Stimulated activated CD8-positive, alpha-beta memory T cell treated with anti-CD3 and anti-CD28 coated beads, Interleukin-15, amount 100 ng/mL, for 24 hours (primary cell): ENCODE data around the gene SVEP1.
"Not testable (repeated sequence)": the region's sequence is repeated elsewhere in the genome, so short reads cannot be mapped to it uniquely, and the experiment has no call there.

Experiments
- DNase-seq: peaks from one replicate; pipeline ENCODE4 v3.0.0-alpha.2; 2020; ENCODE audit warnings: low read depth

Gene SVEP1

DNA sequence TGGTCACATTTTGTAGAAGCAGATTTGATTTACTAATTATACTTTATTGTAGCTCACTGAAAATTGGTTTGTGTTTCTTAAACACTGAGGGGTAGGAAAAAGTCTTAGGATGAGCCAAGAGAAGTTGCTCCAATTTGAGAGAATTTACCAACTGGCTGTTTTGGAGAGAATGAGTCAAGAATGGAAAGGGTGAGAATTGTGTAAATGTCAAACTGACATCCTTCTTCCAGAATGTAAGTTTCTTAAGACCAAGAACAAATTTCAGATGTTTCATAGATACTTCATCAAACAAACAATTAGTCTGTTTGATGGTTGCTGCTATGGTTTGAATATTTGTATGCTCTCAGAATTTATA, 135.7 kb downstream of the SVEP1 start:
- DNase-seq: no peak

DNA sequence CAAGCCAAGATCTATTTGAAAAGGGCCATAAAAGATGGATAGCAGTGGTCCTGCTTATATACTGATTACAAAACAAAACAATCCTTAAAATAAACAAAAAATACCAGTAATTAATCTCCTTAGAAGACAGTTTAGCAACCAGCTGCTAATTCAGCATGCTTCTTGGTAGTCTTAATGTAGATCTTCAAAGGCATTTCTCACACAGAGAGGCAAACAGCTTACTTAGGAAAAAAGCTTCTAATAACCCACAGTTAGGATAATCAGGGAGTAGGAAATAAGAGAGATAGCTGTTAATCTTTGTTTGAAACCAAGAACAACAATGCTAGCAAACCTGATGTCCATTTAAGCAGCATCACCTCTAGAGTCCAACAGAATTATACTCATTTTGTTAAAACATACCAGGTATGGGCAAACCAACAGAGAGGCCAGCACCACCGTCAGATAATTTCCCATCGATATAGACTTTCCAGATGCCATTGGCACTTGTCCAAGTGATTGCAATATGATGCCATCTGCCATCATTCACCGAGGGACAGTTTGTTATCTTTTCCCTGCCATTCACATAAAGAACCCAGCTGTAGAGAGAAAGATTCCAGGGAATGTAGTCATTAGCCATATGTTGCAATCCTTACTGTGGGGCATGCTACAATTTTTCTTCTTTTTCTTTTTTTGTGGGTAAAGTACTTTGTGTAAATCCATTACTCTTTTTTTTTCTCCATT, 136.2 kb downstream of the SVEP1 start:
- DNase-seq: no peak

DNA sequence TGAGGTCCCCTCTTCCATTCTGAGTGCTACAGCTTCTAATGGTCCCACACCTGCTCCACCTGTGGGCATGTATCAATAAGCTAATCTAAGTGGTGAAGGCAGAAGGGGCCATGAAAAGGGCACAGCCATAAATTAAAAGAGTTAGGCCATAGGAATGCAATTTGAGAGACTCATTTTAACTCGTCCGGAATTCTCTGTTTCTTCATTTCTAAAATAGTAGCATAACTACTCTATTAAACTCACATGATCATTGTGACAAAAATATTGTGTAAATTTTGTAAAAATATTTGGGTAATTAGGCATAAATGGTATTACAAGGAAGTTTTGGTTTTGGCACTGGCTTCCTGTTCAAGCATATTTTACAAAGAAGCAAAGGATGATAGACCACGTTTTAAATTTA, 138.7 kb downstream of the SVEP1 start:
- no peak for DNase-seq

DNA sequence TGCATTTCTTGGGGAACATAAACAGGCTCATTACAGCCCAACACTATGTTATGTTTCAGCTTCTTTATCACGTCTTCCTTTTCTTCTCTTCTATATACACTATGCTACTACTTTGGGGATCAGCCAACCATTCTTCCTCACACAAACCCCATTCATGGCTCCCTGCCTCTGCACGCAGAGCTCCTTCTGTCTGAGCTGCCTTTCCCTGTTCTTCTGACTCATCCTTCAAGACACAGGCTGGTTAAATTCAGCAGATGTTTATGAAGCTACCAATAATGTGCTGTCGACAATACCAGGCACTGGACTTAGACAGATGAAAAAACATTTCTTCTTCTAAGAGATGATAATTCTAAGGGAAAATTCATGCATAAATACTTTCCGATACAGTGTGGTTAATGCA, 139.4 kb downstream of the SVEP1 start:
- no peak for DNase-seq

DNA sequence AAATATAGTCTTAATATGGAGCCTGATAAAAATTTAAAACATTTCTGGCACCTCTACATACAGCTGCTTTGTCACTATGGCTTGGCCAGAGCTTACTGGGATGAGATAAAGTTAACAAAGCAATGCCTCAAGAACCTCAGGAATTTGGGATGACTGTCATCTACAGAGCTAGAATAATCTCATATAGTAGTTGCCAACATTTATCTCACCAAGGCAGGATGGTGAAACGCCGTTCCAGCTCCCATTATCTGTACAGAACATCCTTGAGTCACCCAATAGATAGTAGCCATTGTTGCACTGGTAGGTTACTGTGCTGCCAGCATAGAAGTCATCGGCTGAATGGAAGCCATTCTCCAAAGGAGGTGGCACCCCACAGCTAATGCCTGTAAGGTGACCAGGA, 147.3 kb downstream of the SVEP1 start:
- no peak for DNase-seq

DNA sequence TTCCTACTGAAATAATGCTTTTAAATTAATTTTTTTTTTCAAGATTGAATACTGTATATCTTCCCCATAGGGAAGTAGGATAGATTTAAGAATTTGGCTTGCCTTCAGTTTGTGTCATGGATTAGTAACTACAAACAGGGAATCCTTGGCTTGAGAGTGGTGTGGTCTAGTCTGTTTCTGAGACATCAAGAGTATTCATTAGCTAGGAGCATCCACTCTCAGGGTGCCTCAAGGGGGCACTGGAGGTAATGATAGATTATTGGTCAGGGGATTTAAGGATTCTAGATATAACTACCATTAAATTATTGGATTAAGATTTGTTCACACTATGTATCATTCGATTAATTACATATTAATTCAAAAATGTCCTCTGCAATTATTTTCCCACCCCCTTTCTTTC, 150.1 kb downstream of the SVEP1 start:
- no peak for DNase-seq

DNA sequence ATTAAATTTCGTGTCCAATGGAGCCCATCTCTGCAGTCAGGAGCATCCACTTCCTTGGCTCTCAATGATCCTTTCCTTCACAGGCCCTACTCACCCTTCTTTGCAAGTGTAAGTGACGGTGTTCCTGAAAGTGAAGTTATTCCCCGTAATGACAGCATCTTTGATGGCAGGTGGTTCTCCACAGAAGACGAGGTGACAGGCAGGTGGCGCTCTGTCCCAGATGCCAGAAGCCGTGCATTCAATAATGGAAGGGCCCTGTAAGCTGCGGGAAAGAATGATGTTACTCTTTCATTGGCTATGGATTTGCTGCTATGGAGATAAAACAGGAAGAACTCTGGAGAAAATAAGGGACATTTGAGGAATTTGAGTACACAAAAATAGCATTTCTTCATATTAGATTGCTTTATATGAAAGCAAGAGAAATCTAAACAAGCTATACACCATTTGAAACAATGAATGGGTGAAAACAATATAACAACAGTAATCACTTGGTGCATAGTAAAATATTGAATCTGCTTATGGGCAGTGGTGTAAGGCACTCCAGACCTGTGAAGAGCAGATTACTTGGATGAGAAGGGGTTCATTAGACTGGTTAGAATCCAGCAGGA, 151.9 kb downstream of the SVEP1 start:
- no peak for DNase-seq

DNA sequence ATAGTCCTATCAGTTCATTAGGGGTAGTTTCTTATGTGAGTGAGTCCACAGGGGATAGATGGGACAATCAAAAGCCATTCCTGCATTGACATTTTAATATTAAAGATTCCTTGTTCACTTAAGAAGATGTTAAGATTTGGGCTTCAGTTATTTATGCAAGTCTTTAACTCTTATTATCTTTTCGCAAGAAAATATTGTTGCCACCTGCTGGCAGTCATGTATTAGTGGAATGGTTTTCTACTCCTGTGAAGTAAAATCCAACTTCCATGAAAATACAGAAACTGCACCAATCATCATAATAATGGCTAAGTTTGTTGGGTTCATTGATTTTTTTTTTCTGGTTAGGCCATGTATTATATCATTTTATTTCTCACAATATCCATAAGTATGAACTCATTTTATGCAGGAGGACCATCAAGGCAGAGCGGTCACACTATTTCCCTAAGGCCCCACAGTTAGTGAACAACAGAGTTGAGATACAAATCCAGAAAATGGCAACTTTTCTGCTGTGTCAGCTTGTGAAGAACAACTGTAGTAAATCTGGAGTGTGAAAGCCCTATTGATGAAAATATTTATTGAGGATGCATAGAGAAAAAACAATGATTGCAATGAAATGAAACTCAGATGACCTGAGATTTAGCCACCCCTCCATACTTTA, 153.4 kb downstream of the SVEP1 start:
- DNase-seq: no peak

DNA sequence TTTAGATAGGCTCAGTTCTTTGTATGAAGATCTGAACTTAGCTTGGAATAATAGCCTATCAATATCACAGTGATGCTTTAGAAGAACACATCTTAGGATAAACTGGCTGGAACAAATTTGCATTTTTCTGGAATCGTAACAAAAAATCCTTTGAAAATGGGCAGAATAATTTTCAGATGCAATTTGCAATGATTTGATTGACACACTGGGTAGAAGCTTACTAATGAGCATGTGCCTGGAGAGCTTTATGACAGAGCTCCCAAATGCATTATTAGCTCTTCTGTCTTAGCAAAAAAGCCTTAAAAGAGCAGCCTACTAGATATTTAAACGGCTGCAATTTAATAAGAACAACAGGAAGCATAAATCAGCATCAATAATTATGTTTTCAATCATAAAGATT, 165.1 kb downstream of the SVEP1 start:
- no peak for DNase-seq

DNA sequence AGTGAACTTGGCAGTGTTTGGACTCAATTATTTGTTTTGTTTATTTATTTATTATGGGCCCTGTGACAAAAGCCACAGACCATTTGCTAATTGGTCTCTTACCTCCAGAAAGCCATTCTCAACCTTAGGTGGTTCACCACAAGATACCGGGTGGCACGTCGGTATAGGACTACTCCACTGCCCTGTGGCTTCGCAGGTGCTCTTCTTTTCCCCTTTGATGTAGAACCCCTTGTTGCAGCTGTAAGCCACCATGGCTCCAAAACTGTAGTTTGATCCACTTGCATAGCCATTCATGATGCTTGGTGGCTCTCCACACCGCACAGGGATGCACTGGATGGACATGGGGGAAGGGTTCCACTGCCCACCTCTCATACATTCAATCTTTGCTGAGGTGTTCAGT, 168.6 kb downstream of the SVEP1 start:
- DNase-seq: no peak

DNA sequence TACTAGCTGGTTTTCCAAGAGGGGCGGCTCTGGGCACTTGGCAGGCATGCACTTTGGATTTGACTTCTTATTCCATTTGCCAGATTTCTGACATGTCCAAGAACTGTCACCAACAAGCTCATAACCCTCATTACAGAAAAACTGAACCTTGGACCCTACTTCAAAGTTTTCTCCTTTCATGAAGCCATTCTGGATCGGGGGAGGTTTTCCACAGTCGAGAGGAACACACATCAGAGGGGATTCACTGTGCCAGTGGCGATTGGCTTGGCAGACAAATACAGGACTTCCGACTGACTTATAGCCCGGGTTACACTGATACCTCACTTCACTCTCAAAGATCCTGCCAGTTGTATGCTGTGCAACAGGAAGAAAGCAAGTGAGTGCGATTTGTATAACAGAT, 170.9 kb downstream of the SVEP1 start:
- DNase-seq: no peak

DNA sequence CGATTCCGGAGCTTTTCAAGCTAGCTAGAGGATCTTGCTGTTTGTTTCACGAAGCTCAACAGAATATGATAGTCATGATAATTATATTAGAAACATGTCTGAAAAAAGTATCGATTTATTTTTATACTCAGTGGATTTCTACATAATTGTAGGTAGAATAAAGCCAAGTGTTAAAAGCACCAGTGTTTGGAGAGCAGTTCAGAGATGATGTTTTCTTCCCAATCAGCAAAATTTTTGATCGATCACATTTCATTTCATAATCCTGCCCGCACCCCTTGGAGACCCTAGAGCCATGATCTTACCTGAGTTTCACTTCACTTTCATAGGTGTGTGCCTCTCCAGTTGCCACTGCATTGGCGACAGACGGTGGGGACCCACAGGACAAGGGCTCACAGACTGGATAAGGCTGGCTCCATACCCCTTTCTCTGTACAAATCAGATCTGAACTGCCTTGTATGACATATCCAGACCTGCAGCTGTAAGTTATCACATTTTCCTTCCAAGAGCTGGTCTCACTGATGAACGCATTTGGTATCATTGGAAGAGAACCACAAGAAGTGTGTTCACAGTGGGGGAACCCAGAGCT, 173.6 kb downstream of the SVEP1 start:
- DNase-seq: no peak

DNA sequence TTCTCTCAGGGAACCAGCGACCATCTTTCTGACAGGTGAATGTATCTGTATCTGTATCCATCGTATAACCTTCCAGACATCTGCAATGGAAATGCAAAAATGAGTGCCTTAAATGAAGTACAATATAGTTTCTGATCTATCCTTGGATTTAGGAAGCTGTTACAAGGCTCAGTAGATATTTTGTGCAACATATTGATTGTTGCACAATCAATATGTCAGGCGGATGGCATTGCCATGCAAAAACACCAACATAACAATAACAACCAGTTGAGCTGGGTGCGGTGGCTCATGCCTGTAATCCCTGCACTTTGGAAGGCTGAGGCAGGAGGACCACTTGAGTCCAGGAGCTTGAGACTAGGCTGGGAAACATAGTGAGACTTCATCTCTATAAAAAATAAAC, 175.1 kb downstream of the SVEP1 start:
- DNase-seq: no peak

DNA sequence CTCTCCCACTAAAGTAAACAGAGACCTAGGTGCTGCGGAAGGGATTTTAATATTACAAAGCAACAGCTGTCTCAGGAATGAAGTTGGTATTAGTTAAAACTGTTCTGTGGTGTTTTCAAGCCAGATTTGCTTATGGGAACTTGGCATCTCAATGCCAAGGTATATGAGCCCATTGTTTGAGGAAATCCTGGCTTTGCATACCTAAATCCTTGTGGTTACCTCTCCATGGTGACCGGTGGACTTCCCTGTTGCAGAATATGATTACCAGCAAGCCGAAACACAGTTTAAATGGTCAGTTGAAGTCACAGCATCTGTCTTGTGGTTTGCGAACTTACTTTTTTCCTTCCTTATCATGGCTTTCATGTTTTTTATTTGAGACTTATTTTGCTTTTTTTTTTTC, 179.6 kb downstream of the SVEP1 start:
- no peak for DNase-seq

DNA sequence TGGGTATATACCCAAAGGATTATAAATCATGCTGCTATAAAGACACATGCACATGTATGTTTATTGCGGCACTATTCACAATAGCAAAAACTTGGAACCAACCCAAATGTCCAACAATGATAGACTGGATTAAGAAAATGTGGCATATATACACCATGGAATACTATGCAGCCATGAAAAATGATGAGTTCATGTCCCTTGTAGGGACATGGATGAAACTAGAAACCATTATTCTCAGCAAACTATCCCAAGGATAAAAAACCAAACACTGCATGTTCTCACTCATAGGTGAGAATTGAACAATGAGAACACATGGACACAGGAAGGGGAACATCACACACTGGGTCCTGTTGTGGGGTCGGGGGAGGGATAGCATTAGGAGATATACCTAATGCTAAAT, 180.5 kb downstream of the SVEP1 start:
- not testable (repeated sequence) for DNase-seq

DNA sequence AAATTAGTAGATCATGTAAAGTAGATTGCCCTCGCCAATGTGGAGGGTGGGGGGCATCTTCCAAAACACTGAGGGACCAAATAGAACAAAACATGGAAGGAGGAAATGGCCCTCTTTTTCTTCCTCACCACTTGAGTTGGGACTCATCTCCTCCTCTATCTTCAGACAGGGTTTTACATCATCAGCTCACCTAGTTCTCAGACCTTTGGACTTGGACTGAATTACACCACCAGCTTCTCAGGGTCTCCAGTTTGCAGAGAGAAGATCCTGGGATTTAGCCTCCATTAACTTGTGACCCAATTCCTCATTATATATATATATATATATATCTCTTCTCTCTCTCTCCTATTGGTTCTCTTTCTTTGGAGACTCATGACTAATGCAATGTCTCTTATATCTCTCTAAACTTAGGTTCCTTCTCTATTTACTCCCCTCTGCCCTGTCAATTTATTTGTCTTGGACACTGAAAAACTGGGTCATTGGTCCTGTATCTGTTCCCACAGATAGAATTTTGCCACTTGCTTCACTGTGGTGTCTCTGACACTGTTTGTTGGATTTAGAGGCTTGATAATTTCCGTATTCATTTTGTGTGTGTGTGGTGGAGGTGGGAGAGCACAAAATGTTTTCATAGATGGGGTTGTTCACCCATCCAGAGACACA, 187.6 kb downstream of the SVEP1 start:
- no peak for DNase-seq

DNA sequence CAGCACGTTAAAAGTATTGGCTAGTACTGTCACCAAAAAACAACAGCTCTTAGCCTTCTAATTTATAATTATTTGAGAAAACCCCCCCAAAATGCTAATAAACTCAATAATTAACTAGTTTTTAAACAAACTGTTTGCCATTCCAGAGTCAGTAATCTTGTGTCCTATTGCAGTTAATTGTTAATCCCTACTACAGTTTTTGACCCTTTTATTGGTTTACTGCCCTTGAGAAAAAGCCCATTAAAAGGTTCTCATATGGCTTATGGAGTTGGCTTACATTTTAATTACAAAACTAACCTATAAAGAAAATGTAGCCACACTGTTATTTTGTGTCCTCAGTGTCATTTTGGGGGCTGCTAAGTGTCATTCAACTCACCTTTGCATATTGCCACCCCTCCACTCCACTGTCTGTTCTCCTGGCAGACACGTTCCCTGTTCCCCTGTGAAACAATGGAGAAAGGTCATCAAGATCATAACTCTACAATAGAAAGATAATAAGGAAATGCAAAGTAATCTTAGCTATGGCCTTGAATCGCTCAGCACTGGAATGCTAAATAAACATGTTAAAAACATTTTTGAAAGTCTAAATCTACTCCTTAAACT, 190.3 kb downstream of the SVEP1 start:
- DNase-seq: no peak

DNA sequence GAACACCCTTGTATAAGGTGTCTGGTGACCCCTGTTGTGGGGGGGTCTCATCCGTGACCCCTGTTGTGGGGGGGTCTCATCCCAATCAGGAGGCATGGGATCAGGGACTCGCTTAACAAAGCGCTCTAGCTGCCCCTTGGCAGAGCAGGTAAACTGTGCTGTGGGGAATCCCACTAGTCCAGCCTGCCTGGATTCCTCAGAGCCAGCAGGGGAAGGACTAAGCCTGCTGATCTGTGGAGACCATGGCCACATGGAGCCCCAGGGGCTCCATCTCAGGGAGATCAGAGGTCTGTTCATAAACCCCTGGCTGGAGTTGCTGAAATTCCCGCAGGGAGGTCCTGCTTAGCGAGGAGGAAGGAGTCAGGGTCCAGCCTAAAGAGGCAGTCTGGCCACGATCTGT, 196.1 kb downstream of the SVEP1 start:
- no peak for DNase-seq

DNA sequence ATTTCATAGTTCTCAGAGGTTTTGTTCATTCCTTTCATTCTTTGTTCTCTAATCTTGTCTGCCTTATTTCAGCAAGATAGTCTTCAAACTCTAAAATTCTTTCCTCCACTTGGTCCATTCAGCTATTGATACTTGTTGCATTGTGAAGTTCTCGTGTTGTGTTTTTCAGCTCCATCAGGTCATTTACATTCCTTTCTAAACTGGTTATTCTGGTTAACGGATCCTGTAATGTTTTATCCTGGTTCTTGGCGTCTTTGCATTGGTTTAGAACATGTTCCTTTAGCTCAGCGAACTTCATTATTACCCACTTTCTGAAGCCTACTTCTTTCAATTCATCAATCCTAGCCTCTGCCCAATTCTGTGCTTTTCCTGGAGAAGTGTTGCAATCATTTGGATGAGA, 196.8 kb downstream of the SVEP1 start:
- DNase-seq: no peak

DNA sequence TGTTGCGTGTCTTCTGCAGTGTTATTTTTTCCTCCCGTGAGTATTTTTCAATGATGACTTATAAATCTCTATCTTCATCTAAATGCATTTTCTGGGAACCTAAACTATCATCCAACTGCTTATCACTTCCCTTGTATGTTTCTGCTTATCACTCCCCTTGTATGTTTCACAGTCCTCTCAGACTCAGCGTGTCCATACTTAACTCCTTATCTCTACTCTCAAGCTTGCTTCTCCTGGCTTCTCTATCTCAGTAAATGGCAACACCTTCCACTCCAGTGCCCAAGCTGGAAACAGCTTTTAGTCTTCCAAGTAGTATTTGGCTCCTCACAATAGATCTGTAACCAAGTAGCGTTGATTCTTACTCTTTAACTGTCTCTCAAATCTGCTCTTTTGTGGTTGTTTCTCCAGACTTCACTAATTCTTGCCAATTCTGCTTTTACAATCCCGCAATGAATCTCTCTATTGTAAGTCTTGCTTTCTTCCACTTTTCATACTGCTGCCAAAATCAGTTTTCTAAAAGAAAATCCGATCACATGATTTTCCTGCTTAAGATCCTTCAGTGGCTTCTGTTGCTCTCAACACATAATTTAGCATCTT, 208.0 kb downstream of the SVEP1 start:
- no peak for DNase-seq

DNA sequence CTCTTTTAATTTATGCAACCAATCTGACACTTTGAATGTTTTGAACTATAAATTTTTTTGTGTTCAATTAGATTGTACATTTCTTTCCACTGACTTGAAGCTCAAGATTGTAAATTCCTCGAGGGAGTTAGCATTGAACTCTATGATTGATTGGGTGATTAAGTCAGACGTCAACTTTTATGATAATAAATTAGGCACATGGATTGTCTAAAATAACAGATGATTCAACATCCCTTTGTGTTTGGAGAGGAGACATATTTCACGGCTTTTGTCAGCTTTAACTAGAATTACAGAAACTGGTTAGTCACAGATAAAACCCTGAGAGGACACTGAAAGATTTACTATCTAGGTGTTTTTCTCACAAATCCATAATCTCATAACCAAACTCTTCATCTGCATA, 209.2 kb downstream of the SVEP1 start:
- DNase-seq: no peak

DNA sequence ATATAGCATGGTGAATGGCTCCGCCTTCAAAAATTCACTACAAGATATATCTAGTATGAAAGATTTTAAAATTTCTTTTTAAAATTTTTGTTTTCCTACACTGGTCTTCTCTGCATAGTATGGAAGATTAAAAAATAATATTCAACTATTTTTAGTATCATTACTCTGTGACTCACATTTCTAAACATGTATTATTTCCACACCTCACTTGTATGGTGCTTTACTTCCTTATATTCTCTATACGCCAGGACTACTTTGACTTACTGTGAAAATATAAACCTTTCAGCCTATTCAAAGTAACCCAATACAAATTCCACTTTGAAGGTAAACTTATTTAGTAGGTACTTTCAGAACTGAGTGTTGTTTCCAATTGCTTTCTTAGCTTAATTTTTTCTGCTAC, 215.1 kb downstream of the SVEP1 start:
- DNase-seq: no peak
